Fibroblast of lung (primary cell): ENCODE results near the gene KLHL17.

Experiments
- CTCF ChIP-seq, 2 donors: IDR thresholded peaks in 1 of 2; conservative IDR thresholded peaks in 1 of 2; 1 replicate in 1 of 2; 2 replicates in 1 of 2; pipeline ENCODE4 v1.5.1; 2011 to 2012; ENCODE audit warnings: low read length in 2 of 2, control low read depth in 1 of 2, inconsistent platforms in 1 of 2, low read depth in 1 of 2, mild to moderate bottlenecking in 1 of 2
- EZH2 ChIP-seq: IDR thresholded peaks from 2 replicates; pipeline ENCODE4 v1.5.1; 2012; ENCODE audit warnings: low read length, control low read depth, mild to moderate bottlenecking; ENCODE audit errors: missing control alignments

GRCh38 chr1:939511-940106, 20.8 kb upstream of the KLHL17 start:
- TF ChIP-seq CTCF (conservative IDR thresholded peaks at IDR 0.05 in 1 of 2, IDR thresholded peaks at IDR 0.05 in 1 of 2; ENCODE audit: low read depth in 1 of 2, low read length in 2 of 2) (no peak), EZH2 (no peak)
